ENCODE measurements around the gene PLXNC1. TPM values are rescaled to one million over a fixed set of nuclear protein-coding genes. Genes with fewer than 3 reads are reported as not detected.

PLXNC1 gene
- total and polyA plus RNA-seq, 4 donors, result 0.71 to 12.0 (median 3.3) TPM

DNA sequence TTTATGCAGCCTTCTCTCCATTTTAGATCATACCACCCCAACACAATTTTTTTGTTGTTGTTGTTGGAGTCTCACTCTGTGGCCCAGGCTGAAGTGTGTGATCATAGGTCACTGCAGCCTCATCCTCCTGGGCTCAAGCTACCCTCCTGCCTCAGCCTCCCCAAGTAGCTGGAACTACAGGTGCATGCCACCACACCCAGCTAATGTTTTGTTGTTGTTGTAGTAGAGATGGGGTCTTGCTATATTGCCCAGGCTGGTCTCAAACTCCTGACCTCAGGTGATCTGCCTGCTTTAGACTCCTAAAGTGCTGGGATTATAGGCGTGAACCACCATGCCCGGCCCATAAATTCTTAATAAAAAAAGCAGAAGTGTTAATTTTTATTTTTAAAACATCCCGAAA is 111.6 kb downstream of the PLXNC1 start:
- H3K27ac ChIP-seq (ENCODE audit: low read depth in 1 of 2, low read length in 2 of 2), result no peak overlapping the region
- no peaks in the 10 kb centered on the region for H3K36me3 ChIP-seq (ENCODE audit: control insufficient read depth in 4 of 4, insufficient read depth in 3 of 4, low read depth in 1 of 4, low read length in 3 of 4)
- 91% methylated on average over 3 of the region's 3 CpGs for whole genome bisulfite sequencing

DNA sequence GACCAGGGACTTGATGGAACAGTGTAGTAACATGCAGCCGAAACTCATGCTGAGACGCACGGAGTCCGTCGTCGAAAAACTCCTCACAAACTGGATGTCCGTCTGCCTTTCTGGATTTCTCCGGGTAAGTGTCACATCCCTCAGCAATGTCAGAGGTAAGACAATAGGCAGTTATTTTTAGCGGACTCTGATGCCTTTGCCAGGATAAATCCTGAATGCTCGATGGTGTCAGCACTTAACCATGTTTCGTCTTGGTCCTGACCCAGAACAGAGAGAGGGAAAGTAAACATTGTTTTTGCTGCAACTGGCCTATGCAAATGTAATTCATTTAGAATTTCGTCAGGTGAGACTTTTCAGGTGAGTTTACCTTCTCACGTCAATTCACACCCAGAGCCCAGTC is 112.3 kb downstream of the PLXNC1 start:
- DNase-seq (ENCODE audit: low spot score), result no peak
- Histone ChIP-seq H3K27ac (ENCODE audit: low read depth in 1 of 2, low read length in 2 of 2) (no peak overlapping the region), H3K27me3 (ENCODE audit: control insufficient read depth in 4 of 4, insufficient read depth in 4 of 4, low read length in 3 of 4) (no peaks in the 10 kb centered on the region), H3K9me3 (ENCODE audit: control insufficient read depth in 4 of 4, low read length in 3 of 4) (no peaks in the 10 kb centered on the region), H3K9ac (ENCODE audit: low read depth in 1 of 2, low read length in 2 of 2) (no peak overlapping the region), H3K4me3 (ENCODE audit: low read depth in 1 of 3, low read length in 3 of 3) (no peak overlapping the region), H3K36me3 (ENCODE audit: control insufficient read depth in 4 of 4, insufficient read depth in 3 of 4, low read depth in 1 of 4, low read length in 3 of 4) (no peaks in the 10 kb centered on the region), H3K4me1 (ENCODE audit: control insufficient read depth in 4 of 4, insufficient read depth in 4 of 4, low read length in 3 of 4) (peaks cover 0 to under 1% (median 0%) of the 10 kb centered on the region in 4 donors)
- TF ChIP-seq FOXA1 (IDR thresholded peaks at IDR 0.05) (no peak), EGR1 (IDR thresholded peaks at IDR 0.05; ENCODE audit: low read depth in 2 of 2) (no peak), NR2F2 (IDR thresholded peaks at IDR 0.05) (no peak), RAD21 (IDR thresholded peaks at IDR 0.05) (no peak), RXRA (IDR thresholded peaks at IDR 0.05) (no peak), MAX (IDR thresholded peaks at IDR 0.05) (no peak), GABPA (IDR thresholded peaks at IDR 0.05 in 1 of 2, conservative IDR thresholded peaks at IDR 0.05 in 1 of 2) (no peak), HNF4A (conservative IDR thresholded peaks at IDR 0.05) (no peak), FOXA2 (IDR thresholded peaks at IDR 0.05) (no peak)
- TF ChIP-seq, protein P1, sequence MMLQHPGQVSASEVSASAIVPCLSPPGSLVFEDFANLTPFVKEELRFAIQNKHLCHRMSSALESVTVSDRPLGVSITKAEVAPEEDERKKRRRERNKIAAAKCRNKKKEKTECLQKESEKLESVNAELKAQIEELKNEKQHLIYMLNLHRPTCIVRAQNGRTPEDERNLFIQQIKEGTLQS (IDR thresholded peaks at IDR 0.05), result no peak
- WGBS, result 95% methylated on average over 13 of the region's 13 CpGs

More for the DNA sequence above, 111.6 kb downstream of the PLXNC1 start:
- Histone ChIP-seq H3K4me3 (ENCODE audit: low read depth in 1 of 3, low read length in 3 of 3) (no peak overlapping the region), H3K27me3 (ENCODE audit: control insufficient read depth in 4 of 4, insufficient read depth in 4 of 4, low read length in 3 of 4) (no peaks in the 10 kb centered on the region), H3K4me1 (ENCODE audit: control insufficient read depth in 4 of 4, insufficient read depth in 4 of 4, low read length in 3 of 4) (peaks cover 0 to 6% (median 3%) of the 10 kb centered on the region in 4 donors), H3K9ac (ENCODE audit: low read depth in 1 of 2, low read length in 2 of 2) (no peak overlapping the region), H3K9me3 (ENCODE audit: control insufficient read depth in 4 of 4, low read length in 3 of 4) (no peaks in the 10 kb centered on the region)
- DNase-seq (ENCODE audit: low spot score), result no peak
- TF ChIP-seq HNF4A (conservative IDR thresholded peaks at IDR 0.05), result no peak

DNA sequence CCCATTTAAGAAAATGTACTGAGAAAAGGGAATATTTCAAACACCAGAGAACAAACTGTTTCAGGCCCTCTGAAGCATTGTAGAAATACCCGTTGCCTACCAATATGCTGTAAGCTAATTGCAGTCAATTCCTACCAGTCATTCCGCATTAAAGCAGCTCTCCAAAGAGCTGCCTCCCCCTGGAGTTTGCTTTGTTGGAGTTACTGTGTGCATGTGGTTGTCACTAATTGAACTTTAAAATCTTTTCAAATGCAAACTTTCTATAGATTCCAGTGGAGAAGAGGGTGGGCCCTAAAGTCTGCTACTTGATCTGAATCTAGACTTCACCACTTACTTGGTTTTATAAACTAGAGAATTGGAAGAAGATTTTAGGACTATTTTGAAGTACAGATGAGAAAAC is 112.7 kb downstream of the PLXNC1 start:
- Histone ChIP-seq H3K9ac (ENCODE audit: low read depth in 1 of 2, low read length in 2 of 2) (no peak overlapping the region), H3K27ac (ENCODE audit: low read depth in 1 of 2, low read length in 2 of 2) (no peak overlapping the region), H3K36me3 (ENCODE audit: control insufficient read depth in 4 of 4, insufficient read depth in 3 of 4, low read depth in 1 of 4, low read length in 3 of 4) (no peaks in the 10 kb centered on the region), H3K4me1 (ENCODE audit: control insufficient read depth in 4 of 4, insufficient read depth in 4 of 4, low read length in 3 of 4) (no peaks in the 10 kb centered on the region), H3K9me3 (ENCODE audit: control insufficient read depth in 4 of 4, low read length in 3 of 4) (no peaks in the 10 kb centered on the region), H3K27me3 (ENCODE audit: control insufficient read depth in 4 of 4, insufficient read depth in 4 of 4, low read length in 3 of 4) (no peaks in the 10 kb centered on the region), H3K4me3 (ENCODE audit: low read depth in 1 of 3, low read length in 3 of 3) (no peak overlapping the region)
- TF ChIP-seq FOXA1 (IDR thresholded peaks at IDR 0.05), result no peak
- no peak for TF ChIP-seq HNF4G (IDR thresholded peaks at IDR 0.05)
- no peak for TF ChIP-seq MAX (IDR thresholded peaks at IDR 0.05)
- no peak for TF ChIP-seq GABPA (IDR thresholded peaks at IDR 0.05 in 1 of 2, conservative IDR thresholded peaks at IDR 0.05 in 1 of 2)
- no peak for TF ChIP-seq HNF4A (conservative IDR thresholded peaks at IDR 0.05)
- no peak for TF ChIP-seq SP1 (IDR thresholded peaks at IDR 0.05)
- no peak for TF ChIP-seq YY1 (IDR thresholded peaks at IDR 0.05)
- TF ChIP-seq RAD21 (IDR thresholded peaks at IDR 0.05), result no peak
- TF ChIP-seq RXRA (IDR thresholded peaks at IDR 0.05), result no peak
- TF ChIP-seq CTCF (IDR thresholded peaks at IDR 0.05; ENCODE audit: low read depth, low read length, missing input control), result no peak
- TF ChIP-seq NR2F2 (IDR thresholded peaks at IDR 0.05), result no peak
- TF ChIP-seq FOXA2 (IDR thresholded peaks at IDR 0.05), result no peak
- no peak for TF ChIP-seq JUND (IDR thresholded peaks at IDR 0.05)
- TF ChIP-seq, protein P2, sequence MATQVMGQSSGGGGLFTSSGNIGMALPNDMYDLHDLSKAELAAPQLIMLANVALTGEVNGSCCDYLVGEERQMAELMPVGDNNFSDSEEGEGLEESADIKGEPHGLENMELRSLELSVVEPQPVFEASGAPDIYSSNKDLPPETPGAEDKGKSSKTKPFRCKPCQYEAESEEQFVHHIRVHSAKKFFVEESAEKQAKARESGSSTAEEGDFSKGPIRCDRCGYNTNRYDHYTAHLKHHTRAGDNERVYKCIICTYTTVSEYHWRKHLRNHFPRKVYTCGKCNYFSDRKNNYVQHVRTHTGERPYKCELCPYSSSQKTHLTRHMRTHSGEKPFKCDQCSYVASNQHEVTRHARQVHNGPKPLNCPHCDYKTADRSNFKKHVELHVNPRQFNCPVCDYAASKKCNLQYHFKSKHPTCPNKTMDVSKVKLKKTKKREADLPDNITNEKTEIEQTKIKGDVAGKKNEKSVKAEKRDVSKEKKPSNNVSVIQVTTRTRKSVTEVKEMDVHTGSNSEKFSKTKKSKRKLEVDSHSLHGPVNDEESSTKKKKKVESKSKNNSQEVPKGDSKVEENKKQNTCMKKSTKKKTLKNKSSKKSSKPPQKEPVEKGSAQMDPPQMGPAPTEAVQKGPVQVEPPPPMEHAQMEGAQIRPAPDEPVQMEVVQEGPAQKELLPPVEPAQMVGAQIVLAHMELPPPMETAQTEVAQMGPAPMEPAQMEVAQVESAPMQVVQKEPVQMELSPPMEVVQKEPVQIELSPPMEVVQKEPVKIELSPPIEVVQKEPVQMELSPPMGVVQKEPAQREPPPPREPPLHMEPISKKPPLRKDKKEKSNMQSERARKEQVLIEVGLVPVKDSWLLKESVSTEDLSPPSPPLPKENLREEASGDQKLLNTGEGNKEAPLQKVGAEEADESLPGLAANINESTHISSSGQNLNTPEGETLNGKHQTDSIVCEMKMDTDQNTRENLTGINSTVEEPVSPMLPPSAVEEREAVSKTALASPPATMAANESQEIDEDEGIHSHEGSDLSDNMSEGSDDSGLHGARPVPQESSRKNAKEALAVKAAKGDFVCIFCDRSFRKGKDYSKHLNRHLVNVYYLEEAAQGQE (IDR thresholded peaks at IDR 0.05), result no peak
- no peak for TF ChIP-seq TAF1 (conservative IDR thresholded peaks at IDR 0.05)
- no peak for TF ChIP-seq EGR1 (IDR thresholded peaks at IDR 0.05; ENCODE audit: low read depth in 2 of 2)
- TF ChIP-seq, protein P3, sequence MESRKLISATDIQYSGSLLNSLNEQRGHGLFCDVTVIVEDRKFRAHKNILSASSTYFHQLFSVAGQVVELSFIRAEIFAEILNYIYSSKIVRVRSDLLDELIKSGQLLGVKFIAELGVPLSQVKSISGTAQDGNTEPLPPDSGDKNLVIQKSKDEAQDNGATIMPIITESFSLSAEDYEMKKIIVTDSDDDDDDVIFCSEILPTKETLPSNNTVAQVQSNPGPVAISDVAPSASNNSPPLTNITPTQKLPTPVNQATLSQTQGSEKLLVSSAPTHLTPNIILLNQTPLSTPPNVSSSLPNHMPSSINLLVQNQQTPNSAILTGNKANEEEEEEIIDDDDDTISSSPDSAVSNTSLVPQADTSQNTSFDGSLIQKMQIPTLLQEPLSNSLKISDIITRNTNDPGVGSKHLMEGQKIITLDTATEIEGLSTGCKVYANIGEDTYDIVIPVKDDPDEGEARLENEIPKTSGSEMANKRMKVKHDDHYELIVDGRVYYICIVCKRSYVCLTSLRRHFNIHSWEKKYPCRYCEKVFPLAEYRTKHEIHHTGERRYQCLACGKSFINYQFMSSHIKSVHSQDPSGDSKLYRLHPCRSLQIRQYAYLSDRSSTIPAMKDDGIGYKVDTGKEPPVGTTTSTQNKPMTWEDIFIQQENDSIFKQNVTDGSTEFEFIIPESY (IDR thresholded peaks at IDR 0.05), result no peak
- TF ChIP-seq, protein P1 (IDR thresholded peaks at IDR 0.05), result no peak
- WGBS, result 99% methylated on average over 2 of the region's 2 CpGs
- no peak for DNase-seq (ENCODE audit: low spot score)
